ENCODE results near the gene RAB3B.
"Not testable (repeated sequence)": the region's sequence is repeated elsewhere in the genome, so short reads cannot be mapped to it uniquely, and the experiment has no call there.

The RAB3B gene

DNA sequence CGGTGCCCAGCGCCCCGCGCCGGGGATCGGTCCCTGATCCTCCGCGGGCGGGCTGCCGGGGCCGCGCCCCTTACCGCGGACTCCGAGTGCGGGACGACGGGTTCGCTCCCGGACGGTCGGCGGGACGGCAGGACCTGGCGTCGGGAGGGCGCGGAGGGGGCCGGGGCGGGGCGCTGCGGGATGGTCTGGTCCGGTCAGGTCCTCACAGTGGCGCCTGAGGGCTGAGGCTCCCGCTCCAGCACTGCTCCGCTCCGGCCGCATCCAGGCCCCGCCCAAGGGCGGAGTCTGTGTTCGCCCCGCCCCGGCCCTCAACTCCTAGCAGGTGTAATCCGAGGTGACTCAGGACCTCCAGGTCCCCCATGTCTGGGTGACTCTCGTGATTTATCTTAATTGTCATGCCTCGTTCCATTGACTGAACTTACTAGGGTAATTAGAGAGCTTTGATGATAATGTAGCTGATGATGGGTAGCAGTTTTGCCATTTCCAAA is at the start of gene RAB3B:
RAB3B (minus strand) TSS at position 223 of the 488 bp plus-strand sequence. CDS start 13,583 bp downstream, outside the sequence.
- peak; percentile 58 to 83 for DNase-seq (ENCODE audit: low read depth in 2 of 2)

DNA sequence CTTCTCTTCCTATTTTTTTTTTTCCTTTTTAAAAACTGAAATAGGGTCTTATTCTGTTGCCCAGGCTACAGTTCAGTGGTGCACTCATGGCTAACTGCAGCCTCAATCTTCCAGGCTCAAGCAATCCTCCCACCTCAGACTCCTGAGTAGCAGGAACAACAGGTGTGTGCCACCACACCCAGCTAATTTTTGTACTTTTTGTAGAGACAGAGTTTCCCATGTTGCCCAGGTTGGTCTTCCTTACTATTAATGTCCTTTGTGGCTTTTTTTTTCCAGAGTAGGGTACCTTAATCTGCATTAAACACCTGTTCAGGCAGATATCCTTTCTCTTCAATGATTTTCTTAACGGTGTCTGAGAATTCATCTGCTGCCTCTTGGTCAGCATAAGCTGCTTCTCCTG is 47.4 kb upstream of the RAB3B start:
- no peak for DNase-seq (ENCODE audit: low read depth in 2 of 2)

DNA sequence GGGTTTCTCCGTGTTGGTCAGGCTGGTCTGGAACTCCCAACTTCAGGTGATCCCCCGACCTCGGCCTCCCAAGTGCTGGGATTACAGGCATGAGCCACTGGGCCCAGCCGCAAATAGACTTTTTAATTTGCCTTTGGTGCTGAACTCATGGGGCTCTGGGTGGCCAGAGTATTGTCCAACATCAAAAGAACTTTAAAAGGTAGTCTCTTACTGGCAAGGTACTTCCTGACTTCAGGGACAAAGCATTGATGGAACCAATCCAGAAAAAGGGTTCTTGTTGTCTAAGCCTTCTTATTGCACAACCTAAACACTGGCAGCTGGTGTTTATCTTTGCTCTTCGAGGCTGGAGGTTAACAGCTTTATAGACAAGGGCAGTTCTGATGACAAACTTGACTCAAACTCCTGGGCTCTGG is 46.9 kb upstream of the RAB3B start:
- no peak for DNase-seq (ENCODE audit: low read depth in 2 of 2)

DNA sequence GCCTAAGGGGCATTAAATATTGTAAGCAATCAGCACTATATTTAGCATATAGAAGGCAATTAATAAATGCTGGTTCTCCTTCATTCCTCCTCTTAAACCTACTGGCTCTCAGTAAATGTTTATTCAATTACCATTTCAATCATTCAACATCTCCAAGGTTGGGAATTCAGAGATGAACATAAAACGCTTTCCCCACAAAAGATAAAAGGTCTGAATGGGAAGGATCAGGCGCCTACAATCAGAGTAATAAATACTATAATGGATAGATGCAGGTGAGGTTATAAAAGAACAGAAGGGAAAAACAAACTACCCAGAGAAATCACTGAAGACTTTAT is 43.5 kb upstream of the RAB3B start:
- no peak for DNase-seq (ENCODE audit: low read depth in 2 of 2)

DNA sequence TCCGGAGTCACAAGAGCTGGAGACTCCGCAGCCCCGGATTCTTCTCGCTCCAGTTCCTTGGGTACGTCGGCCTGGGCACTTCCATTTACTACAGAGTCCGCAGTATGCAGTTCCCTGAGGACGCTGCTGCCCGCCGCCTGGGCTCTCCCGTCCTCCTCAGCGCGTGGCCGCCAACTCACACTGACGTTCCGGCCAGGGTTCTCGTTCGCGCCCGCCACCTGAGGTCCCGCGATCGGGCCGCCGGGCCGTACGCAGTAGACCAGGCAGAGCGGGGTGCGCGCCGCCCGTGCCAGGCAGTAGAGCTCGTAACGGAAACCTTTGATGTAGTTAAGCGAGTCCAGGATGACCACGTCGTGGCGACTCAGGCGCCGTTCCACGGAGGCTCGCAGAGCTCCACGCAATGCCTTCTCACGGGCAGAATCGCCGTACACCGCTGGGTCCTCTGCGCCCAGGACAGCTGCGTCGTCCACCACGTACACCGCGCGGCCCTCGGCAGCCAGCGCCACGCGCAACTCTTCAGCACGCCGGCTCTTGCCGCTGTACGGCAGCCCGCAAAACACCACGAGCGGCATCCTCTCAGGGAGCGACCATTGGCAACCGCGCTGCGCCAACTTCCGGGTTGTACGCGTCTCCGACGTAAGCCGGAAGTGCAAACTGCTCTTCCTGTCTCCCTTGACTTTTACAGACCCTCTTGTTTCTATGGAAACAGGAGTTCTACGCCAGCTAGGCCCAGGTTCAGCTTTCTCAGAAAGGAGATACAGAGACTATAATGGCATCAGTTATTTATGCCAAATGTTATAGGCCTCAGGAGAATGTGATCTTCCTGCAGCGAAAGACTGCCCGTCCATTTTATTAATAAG is 42.9 kb upstream of the RAB3B start, which contains the start of gene KTI12:
KTI12 (minus strand) TSS at position 621 of the 860 bp plus-strand sequence; CDS start at position 572, 49 bp downstream.
- peak; percentile 55 to 56 for DNase-seq (ENCODE audit: low read depth in 2 of 2)

DNA sequence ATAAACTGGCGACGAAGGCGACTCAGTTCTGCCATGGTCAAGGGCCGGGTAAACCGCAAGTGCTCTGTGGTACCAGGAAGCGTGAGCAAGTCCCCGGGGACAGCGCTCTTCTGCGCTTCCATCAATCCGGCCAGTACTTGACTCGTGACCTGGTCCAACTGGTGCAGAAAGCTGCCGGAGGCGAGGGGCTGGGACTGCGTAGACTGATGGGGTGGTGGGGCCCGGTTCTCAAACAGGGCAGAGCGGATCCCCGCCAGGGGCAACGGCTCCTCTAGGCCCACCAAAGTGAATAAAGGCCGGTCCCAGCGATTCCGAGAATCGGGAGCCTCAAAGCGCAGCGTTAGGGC is 42.3 kb upstream of the RAB3B start:
- no peak for DNase-seq (ENCODE audit: low read depth in 2 of 2)

GRCh38 chr1:52032124-52032784 is 41.8 kb upstream of the RAB3B start:
- DNase-seq (ENCODE audit: low read depth in 2 of 2): no peak

DNA sequence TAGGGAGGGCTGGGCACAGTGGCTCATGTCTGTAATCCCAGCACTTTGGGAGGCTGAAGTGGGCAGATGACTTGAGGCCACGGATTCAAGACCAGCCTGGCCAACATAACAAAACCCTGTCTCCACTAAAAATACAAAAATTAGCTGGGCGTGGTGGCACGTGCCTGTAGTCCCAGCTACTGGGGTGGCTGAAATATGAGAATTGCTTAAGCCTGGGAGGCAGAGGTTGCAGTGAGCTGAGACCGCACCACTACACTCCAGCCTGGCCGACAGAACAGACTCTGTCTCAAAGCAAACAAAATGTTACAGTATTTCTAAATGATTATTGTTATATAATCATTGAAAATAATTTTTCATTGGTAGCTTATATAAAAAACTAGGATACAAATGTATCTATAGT is 38.3 kb upstream of the RAB3B start:
- not testable (repeated sequence) for DNase-seq (ENCODE audit: low read depth in 2 of 2)

DNA sequence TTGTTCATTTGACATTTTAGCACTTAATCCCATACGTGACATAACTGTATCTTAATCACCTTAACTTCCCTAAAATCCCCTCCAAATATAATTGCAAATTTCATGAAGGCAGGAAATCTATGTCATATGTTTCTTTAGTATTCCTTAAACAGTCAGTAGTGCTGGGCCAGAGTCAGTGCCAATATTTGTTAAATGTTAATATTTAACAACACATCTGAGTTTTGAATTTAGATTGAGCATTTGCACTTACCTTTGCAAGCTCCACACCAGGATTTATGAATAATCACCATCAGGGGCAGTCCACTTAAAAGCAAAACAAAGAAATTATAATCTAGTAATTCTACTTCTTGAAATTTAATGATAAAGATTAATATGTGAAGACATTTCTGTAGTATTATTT is 37.8 kb upstream of the RAB3B start:
- DNase-seq (ENCODE audit: low read depth in 2 of 2): no peak

GRCh38 chr1:52026278-52026677 is 35.8 kb upstream of the RAB3B start:
- DNase-seq (ENCODE audit: low read depth in 2 of 2): no peak

- no peak for DNase-seq (ENCODE audit: low read depth in 2 of 2)
Measured at GRCh38 chr1:52022133-52022532, 31.6 kb upstream of the RAB3B start.

DNA sequence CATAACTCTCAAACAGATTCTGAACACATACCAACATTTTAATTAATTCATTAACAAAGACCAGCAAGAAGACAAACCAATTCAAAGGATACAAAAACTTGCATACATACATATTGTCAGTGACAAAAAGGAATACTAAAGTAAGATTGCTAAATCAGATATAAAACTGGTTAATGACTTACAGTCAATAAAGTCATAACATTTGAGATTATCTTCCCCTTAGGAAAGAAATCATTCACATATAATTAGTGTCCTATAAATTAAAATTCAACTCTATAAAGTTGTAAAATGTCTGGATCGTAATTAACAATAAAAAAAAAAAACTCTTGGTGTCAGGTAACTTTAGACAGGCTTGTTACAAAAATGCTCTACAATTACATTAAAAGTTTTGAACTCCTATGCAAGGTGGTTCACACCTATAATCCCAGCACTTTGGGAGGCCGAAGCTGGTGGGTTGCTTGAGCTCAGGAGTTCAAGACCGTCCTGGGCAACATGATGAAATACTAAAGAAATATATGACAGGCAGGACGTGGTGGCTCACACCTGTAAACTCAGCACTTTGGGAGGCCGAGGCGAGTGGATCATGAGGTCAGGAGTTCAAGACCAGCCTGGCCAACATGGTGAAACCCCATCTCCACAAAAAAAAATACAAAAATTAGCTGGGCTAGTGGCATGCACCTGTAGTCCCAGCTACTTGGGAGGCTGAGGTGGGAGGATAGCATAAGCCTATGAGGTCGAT is 17.7 kb upstream of the RAB3B start:
- DNase-seq (ENCODE audit: low read depth in 2 of 2): no peak

DNA sequence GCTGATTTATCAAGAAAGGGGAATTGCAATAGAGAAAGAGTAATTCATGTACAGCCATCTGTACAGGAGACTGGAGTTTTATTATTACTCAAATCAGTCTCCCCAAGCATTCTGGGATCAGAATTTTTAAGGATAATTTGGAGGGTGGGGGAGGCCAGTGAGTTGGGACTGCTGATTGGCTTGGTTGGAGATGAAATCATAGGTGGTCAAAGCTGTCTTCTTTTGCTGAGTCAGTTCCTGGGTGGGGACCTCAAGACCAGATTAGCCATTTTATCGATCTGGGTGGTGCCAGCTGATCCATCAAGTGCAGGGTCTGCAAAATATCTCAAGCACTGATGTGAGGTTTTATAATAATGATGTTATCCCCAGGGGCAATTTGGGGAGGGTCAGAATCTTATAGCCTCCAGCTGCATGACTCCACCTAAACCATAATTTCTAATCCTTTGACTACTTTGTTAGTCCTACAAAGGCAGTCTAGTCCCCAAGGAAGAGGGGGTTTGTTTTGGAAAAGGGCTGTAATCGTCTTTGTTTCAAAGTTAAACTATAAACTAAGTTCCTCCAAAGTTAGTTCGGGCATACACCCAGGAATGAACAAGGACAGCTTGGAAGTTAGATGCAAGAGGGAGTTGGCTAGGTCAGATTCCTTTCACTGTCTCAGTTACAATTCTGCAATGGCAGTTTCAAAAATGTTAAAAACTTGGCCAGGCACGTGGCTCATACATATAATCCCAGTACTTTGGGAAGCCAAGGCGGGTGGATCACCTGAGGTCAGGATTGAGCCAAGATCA is 16.9 kb upstream of the RAB3B start:
- no peak for DNase-seq (ENCODE audit: low read depth in 2 of 2)

DNA sequence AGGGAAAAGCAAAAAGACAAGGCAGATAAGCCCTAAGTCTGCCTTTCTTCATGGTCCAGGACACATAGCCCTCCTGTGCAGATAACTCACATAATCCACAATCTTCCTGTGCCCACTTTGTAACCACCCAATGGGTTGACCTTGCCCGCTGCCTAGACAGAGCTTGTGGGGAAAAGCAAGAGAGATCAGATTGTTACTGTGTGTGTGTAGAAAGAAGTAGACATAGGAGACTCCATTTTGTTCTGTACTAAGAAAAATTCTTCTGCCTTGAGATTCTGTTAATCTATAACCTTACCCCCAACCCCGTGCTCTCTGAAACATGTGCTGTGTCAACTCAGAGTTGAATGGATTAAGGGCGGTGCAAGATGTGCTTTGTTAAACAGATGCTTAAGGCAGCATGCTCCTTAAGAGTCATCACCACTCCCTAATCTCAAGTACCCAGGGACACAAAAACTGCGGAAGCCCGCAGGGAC is 15.6 kb upstream of the RAB3B start:
- not testable (repeated sequence) for DNase-seq (ENCODE audit: low read depth in 2 of 2)

DNA sequence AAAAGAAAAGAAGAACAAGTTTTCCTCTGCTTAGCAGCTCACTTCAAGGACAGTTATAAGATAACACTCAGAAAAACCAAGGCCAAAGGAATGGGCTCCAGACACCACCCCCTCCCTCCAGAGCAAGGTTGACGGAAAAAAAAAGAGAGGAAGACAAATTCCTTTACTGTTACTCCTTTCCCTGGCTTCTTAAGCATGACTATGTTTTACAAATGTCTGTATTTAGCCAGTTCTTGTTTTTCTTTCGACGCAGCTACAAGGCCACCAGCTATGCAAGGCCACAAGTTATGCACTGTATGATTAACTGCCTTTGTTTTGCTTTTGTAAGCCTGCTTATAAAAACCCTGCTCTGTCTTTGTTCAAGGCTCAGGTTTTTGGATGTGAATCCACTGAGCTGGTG is 15.0 kb upstream of the RAB3B start:
- DNase-seq (ENCODE audit: low read depth in 2 of 2): not testable (repeated sequence)

DNA sequence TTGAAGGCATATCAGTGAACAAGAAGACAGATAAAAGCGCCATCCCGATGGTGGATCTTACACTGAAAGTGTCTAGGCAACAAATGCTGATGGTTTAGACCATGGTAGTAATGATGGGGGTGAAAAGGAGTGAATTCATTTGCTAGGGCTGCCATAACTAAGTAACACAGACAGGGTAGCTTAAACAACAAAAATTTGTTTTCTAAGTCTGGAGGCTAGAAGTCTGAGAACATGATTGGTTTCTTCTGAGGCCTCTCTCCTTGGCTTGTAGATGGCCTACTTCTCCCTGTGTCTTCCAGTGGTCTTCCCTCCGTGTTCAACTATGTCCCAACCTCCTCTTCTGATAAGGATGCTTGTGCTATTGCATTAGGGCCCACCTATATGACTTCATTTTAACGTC is 13.4 kb upstream of the RAB3B start:
- no peak for DNase-seq (ENCODE audit: low read depth in 2 of 2)

DNA sequence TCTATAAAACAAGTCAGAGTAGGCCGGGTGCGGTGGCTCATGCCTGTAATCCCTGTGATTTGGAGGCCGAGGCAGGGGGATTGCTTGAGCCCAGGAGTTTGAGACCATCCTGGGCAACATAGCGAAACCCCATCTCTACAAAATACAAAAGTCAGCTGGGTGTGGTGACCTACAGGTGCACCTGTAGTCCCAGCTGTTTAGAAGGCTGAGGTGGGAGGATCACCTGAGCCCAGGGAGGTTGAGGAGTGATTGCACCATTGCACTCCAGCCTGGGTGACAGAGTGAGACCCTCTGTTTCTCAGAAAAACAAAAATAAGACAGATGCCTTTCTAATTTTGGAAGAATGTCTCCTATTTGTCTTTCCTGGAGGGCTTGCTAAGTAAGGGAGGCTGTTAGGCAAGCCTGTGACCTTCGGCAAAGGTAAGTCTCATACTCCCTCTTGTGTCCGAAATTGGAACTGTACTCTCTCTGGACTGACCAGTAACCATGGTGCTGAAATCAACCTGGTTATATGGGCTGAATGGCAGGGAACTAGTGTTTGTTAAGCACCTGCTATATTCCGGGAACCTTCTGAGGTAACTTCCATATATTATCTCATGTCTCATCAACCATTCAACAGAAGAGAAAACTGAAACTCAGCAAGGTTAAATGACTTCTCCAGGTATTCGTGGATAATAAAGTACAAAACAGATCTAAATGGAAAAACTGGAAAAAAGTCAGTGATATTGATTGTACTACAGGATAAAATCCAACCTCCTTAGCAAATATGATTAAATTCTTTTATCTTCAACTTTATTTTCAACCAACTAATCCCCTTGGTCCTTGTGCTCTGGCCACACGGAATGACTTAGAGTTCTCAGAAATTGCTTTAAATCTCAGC is 11.8 kb upstream of the RAB3B start:
- DNase-seq (ENCODE audit: low read depth in 2 of 2): peak in 1 of 2 donors; percentile 16

DNA sequence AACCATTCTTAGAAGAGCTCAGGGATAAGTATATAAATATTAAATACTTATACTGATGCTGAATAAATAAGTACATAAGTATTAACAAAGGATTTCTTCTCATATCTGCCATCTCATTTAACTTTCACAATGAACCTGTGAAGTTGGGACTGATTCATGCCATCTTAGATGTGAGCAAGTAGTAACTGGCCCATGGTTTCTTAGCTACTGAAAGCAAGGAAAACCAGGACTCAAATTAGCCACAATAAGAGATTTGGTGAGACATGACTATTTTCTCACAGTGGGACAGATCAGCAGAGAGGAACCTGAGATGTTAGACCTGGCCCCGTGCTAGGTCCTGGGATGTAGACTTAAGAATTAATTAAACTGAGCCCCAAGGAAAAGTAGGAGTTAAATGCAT is 8.2 kb upstream of the RAB3B start:
- no peak for DNase-seq (ENCODE audit: low read depth in 2 of 2)

DNA sequence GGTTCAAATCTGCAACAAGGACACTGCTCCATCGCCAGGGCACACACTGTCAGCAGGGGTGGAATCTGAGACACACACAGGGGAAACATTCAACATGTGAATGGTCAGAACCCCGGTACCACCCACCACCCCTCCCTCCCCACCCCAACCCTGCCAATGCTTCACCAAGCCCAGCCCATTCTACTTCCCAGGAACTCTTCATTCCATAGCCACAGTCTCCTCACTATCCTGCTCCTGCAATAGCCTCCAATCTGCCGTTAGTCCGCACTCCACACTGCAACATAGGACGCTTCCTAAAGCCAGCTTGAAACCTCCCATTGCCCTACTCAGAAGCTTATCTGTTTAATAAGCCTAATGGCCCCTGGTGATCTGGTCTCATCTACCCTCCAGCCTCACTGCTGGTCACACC is 7.5 kb upstream of the RAB3B start:
- DNase-seq (ENCODE audit: low read depth in 2 of 2): no peak
